ENCODE results near the gene MIP. TPM values are rescaled to one million over a fixed set of nuclear protein-coding genes. Genes with fewer than 3 reads are reported as not detected.
A peak's percentile ranks its signal among the peaks of the same experiment; 100 is the strongest.
"Not testable (repeated sequence)": the region's sequence is repeated elsewhere in the genome, so short reads cannot be mapped to it uniquely, and the experiment has no call there.

MIP gene
- total RNA-seq, 1 donor from 2014 or later: not detected

DNA sequence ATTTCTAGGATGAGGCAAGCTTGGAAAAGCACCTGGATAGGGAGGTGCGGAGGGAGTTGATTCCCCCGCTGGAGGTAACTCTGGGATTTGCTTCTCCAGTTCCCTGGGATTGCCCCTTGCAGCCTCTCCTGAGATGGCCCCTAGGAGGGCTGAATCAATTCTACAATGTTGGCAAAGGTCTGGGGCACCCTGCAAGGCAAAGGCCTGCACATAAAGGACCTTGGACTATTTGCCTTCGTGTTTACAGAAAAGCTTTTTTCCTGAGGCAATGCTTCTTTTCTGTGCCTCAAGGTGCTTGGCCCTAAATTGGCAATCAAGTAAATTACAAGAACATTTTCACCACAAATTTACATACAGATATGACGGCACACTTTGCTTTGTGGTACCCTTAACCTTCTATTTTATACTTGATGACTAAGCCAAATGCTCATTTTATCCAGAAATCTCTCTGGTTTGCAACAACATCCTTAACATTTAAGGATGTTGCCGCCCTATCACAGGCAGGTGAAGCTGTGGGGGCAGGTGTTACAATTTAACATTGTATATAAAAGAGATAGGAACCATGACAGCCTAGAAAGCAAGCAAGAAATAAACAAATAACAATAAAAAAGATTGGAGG is 45.5 kb downstream of the MIP start:
- TF ChIP-seq, protein P1, sequence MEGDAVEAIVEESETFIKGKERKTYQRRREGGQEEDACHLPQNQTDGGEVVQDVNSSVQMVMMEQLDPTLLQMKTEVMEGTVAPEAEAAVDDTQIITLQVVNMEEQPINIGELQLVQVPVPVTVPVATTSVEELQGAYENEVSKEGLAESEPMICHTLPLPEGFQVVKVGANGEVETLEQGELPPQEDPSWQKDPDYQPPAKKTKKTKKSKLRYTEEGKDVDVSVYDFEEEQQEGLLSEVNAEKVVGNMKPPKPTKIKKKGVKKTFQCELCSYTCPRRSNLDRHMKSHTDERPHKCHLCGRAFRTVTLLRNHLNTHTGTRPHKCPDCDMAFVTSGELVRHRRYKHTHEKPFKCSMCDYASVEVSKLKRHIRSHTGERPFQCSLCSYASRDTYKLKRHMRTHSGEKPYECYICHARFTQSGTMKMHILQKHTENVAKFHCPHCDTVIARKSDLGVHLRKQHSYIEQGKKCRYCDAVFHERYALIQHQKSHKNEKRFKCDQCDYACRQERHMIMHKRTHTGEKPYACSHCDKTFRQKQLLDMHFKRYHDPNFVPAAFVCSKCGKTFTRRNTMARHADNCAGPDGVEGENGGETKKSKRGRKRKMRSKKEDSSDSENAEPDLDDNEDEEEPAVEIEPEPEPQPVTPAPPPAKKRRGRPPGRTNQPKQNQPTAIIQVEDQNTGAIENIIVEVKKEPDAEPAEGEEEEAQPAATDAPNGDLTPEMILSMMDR (IDR thresholded peaks at IDR 0.05): no peak
- ATAC-seq: no peak
- Histone ChIP-seq H3K4me1 (no peaks in the 10 kb centered on the region), H3K27me3 (ENCODE audit: low read depth) (no peaks in the 10 kb centered on the region), H3K9me3 (no peaks in the 10 kb centered on the region), H3K36me3 (no peaks in the 10 kb centered on the region), H3K27ac (no peak overlapping the region), H3K4me3 (no peak overlapping the region)
- intact Hi-C loops (cut with DNase I): no loop called here
- DNase-seq: no peak

DNA sequence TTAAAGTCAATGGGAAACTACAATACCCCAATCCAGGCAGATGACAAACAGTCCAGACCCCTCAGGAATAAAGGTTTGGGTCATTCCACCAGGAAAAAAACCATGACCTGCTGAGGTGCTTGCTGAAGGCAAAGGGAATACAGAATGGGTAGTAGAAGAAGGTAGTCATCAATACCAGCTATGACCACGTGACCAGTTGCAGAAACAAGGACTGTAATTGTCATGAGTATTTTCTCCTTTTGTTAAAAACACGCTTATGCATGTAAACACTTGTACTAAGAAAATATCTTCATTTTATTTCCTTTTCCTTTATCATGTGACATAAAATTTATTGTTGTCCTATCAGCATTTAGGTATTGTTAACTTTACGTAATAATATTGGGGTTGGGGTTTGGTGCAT is 50.2 kb downstream of the MIP start:
- ATAC-seq; H3K27me3 ChIP-seq (ENCODE audit: low read depth); DNase-seq; intact Hi-C loops (cut with DNase I); H3K36me3 ChIP-seq; H3K9me3 ChIP-seq; H3K27ac ChIP-seq; H3K4me3 ChIP-seq; H3K4me1 ChIP-seq: not testable (repeated sequence)

DNA sequence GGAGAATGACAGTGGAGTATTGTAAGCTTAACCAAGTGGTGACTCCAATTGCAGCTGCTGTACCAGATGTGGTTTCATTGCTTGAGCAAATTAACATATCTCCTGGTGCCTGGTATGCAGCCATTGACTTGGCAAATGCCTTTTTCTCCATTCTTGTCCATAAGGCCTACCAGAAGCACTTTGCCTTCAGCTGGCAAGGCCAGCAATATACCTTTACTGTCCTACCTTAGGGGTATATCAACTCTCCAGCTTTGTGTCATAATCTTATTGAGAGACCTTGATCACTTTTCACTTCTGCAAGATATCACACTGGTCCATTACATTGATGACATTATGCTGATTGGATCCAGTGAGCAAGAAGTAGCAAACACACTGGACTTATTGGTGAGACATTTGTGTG is 52.8 kb downstream of the MIP start:
- ATAC-seq; H3K27ac ChIP-seq; H3K9me3 ChIP-seq; DNase-seq; H3K36me3 ChIP-seq; H3K27me3 ChIP-seq (ENCODE audit: low read depth); intact Hi-C loops (cut with DNase I); H3K4me3 ChIP-seq; H3K4me1 ChIP-seq: not testable (repeated sequence)

DNA sequence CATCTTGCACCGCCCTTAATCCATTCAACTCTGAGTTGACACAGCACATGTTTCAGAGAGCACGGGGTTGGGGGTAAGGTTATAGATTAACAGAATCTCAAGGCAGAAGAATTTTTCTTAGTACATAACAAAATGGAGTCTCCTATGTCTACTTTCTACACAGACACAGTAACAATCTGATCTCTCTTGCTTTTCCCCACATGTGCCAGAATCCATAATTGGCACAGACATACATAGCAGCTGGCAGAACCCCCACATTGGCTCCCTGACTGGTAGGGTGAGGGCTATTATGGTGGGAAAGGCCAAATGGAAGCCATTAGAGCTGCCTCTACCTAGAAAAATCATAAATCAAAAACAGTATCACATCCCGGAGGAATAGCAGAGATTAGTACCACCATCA is 53.3 kb downstream of the MIP start:
- H3K9me3 ChIP-seq; ATAC-seq; intact Hi-C loops (cut with DNase I); H3K36me3 ChIP-seq; H3K4me3 ChIP-seq; H3K4me1 ChIP-seq; DNase-seq; H3K27me3 ChIP-seq (ENCODE audit: low read depth): not testable (repeated sequence)
- peak overlapping the region; percentile 31 for H3K27ac ChIP-seq

Other genes with a start within 250 kb of the MIP start
- gene RNF41, start 232.7 kb downstream of the MIP start, total RNA-seq: 49.8 TPM
- 20.9 TPM for gene NABP2, start 230.3 kb downstream of the MIP start, total RNA-seq
- gene SLC39A5, start 224.6 kb downstream of the MIP start, total RNA-seq: not detected
- gene ANKRD52, start 196.3 kb downstream of the MIP start, total RNA-seq: 27.8 TPM
- gene COQ10A, start 187.7 kb downstream of the MIP start, total RNA-seq: 12.8 TPM
- 175 TPM for gene CS, start 154.3 kb downstream of the MIP start, total RNA-seq
- gene CNPY2, start 138.7 kb downstream of the MIP start, total RNA-seq: 91.5 TPM
- gene PAN2, start 120.7 kb downstream of the MIP start, total RNA-seq: 93.5 TPM
- gene IL23A, start 115.8 kb downstream of the MIP start, total RNA-seq: 0.56 TPM
- 213 TPM for gene STAT2, start 94.5 kb downstream of the MIP start, total RNA-seq
- not detected for gene APOF, start 91.8 kb downstream of the MIP start, total RNA-seq
- gene TIMELESS, start 5.2 kb downstream of the MIP start, total RNA-seq: 10.6 TPM
- 3.1 TPM for gene SPRYD4, start 13.9 kb upstream of the MIP start, total RNA-seq
- gene GLS2, start 33.5 kb upstream of the MIP start, total RNA-seq: 4.8 TPM
- 129 TPM for gene RBMS2, start 67.2 kb upstream of the MIP start, total RNA-seq
- 112 TPM for gene BAZ2A, start 175.7 kb upstream of the MIP start, total RNA-seq
- 319 TPM for gene ATP5F1B, start 191.3 kb upstream of the MIP start, total RNA-seq
- gene PTGES3, start 233.6 kb upstream of the MIP start, total RNA-seq: 198 TPM